NCI-H146 treated with DMSO at 0.1 percent for 48 hours (cell line): ENCODE data around the gene WDR70.
"Not testable (repeated sequence)": the region's sequence is repeated elsewhere in the genome, so short reads cannot be mapped to it uniquely, and the experiment has no call there.

Experiments used
- DNase-seq: peaks from one replicate; lab custom pipeline; 2025; ENCODE audit not compliant: unreplicated experiment; lab: John Stamatoyannopoulos, UW

Gene WDR70

GRCh38 chr5:37742111-37742510, 363.0 kb downstream of the WDR70 start:
- DNase-seq = no peak

DNA sequence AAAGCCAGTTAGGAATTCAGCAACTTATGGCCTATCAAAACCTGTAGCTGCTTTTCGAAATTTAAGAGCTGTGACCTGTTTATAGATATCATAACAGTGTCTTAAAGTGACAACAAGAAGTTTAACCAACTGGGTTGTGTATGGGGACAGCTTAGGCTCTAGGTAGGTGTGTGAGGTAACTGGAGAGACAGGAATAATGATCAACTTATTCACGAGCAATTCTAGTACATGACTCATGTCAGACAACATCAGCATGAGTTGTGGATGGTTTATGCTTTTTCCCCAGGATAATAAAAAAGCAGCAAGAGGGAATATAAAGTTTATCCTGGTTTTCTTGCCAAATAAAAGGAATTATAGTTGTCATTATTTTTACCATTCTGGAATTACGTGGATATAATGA, 372.1 kb downstream of the WDR70 start:
- no peak for DNase-seq

- DNase-seq = no peak
Measured at GRCh38 chr5:37754976-37755375, 375.9 kb downstream of the WDR70 start.

GRCh38 chr5:37755581-37755980, 376.5 kb downstream of the WDR70 start:
- DNase-seq = no peak

DNA sequence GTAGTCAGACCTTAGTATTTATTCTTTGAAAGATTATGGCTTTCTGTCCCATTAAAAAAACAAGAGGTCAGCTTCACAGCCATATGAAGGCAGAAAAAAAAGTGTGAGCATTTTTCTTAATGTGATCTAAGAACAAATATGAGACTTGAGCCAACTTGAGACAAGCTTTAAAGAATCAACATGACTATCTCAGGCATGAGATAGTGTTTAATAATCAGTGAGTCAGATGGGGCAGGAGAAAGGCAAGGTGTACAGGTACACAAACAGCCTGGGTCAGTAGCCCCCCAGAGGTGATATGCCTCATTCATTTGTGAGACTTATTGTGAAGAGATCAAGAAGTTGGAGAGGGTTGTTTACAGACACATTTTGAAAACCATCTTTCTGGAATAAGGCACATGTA, 377.1 kb downstream of the WDR70 start:
- no peak for DNase-seq

DNA sequence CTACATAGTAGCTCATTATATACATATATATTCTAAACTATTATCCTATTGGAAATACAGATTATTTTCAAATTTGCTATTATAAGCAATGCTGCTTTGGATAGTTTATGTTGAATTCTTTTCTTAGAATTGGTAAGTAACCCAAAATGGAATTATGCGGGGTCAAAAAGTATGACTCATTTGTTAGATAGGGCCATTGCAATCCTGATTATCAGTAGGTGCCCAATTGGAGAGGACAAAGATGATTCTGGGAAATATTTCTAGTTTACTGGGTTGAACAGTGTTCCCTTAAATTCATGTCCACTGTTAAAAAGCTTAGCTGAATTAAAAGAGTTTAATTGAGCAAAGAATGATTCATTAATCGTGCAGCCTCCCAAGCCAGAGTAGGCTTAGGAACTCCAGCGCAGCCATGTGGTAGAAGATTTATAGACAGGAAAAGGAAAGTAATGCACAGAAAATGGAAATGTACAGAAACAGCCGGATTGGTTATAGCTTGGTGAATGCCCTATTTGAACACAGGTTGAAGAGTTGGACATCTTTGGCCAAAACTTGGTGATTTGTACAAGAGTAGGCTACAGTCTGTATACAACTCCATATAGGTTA, 379.0 kb downstream of the WDR70 start:
- DNase-seq = no peak

DNA sequence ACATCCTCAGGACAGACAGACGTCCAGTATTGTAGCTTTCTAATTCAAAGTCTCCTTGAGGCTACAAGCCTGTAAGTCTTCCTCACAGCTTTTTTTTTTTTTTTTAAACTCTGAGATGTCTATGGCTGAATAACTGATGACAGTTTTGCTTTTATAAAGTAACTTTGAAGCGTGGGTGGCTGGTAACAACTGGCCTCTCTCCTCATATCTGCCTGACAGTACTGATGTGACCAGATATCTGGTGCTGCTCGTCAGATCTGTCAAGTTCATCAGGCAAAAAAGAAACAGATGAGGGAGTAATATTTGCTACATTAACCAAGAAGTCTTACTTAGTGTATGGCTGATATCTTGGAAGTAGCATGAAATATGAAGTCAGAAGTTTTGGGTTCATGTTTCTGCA, 388.1 kb downstream of the WDR70 start:
- no peak for DNase-seq

DNA sequence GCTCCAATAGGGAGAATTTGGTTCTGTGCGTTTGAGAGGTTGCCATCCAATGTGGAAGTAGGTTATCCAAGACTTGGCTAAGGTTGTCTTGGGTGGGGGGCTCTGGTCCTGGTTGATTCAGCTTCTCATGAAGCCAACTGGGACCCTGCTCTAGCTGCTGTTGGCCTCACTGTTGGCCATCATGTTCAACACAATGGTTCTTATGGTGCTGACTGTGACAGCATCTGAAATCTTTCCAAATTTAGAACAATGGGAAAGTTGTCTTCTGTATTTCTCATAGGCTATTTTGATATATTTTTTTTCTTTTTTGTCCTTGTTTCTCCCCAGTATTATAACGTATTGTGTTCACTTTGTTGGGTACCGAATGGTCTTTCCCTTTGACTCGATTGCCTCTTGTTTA, 388.8 kb downstream of the WDR70 start:
- DNase-seq = no peak

DNA sequence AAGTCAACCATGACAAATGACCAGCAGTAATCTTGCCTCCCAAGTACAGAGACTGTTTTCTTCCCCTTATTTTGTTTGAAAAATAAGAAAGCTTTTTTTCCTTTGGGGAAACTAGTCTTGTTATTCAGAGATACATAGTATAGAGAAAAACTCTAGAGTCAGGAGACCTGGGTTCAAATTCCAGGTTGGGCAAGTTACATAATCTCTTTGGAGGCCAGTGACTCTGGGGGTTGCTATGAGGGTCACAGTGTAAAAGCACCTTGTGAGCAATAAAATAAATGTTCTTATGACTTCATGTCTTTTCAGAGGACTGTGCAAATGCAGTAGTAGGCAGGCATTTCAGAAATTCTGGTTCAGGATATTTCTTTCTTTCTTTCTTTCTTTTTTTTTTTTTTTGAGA, 389.3 kb downstream of the WDR70 start:
- DNase-seq = no peak

- no peak for DNase-seq
Measured at GRCh38 chr5:37769108-37769507, 390.0 kb downstream of the WDR70 start.

DNA sequence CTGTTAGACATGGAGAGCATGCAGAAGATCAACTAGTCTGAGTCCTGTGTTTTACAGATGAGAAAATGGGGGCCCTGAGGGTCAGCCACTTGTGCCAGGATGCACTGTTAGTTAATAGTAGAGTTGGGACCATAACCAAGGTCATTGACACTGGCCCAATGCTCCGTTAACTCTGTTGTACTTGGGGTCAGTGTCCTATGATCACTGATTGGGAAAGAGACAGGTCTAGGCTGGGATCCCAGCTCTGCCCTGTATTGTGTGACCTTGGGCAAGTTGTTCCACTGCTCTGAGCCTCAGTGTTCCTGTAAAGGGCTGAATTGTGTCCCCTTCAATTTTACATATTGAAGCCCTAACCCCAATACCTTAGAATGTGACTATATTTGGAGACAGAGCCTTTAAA, 390.7 kb downstream of the WDR70 start:
- no peak for DNase-seq

DNA sequence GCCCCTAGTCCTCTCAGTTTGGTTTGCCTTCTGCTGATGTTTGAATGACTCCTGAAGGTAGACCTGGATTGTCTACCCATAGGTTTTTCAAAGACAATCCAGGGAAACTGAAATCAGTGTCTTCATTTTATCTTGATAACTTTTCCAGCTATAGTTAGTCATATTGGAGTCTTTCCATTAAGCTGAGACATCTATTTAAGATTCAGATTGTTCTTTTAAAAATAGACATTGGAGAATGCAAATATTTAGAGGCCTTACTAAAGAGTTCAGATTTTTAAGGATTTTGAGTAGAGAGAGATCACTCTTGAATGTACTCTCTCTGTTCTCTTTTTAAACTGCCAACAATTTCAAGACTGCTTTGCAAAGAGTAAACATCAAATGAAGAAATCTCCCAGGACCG, 391.7 kb downstream of the WDR70 start:
- DNase-seq = no peak

GRCh38 chr5:37771203-37771611, 392.1 kb downstream of the WDR70 start:
- DNase-seq = no peak

- no peak for DNase-seq
Measured at GRCh38 chr5:37771731-37772130, 392.6 kb downstream of the WDR70 start.

DNA sequence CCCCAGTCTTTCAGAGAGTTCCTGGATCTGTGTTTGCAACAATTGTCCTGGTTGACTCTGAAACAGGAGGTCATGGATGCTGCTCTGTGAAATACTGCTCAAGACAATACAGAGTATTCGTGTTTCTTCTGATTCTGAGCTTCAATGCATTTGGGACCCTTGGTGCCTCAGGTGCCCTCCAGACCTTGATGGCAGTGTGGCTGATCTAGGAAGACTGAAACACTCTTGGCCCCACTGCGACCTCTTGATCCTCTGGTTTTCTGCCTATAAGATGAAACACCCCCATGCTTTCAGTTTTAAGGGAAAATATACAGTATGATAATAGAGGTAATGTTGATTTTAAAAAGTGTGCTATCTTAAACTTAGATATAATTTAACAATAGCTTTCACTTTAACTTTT, 393.1 kb downstream of the WDR70 start:
- DNase-seq = no peak

DNA sequence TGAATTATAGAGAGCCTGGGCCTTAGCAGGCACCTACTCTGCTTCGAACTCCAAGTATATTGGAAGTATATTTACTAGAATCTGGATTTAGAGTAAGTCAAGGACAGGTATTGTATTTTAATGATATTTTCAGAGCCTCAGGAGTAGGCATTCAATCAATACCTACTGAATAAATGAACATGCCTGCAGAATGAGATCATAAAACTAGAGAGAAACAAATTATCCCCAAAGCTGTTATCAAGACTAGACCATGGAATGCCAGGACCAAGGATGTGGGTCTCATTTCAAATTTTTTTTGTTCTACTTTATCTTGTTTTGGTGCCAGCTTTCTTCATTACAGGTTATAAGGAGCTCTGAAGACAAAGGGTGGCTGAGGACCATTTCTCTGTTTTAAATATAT, 394.7 kb downstream of the WDR70 start:
- DNase-seq = no peak

DNA sequence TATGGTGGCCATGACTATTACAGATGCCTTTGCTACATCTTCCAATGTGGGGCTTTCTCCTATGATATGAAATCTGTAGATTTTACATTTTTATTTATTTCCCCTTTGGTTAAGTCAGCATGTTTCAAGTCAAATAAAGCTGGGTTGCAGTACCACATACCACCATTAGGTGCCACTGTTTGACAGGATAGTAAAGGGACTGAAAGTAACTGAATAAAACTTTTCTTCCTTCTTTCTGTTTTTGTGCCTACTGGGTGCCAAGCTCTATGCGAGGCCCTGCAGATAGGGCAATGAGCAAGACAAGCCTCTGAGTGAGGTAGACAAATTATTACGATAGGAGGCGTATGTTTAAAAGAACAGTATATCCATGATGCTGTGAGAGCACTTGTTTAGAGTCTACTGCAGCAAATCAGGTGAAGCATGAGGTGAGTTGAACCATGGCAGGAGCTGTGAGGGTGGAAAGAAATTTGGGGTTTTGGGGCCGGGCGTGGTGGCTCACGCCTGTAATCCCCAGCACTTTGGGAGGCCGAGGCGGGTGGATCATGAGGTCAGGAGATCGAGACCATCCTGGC, 395.9 kb downstream of the WDR70 start:
- no peak for DNase-seq

DNA sequence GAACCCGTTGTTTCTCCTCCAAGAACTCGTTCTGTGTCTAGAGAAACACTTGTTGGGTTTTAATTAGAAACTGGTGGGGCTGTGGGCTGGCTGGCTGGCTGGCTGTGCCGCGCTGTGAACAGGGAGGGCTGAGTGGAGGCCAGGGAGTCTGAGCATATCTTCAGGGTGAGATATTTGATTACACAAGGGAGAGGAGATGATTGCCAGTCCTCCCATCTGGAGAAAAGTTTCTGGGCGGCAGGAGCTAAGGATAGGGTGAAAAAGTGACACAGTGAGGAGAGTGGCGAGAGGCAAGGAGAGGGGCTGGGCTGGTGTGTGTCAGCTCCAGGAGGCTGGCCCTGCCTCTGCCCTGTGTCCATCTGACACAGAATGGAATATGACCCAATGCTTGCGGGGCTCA, 397.7 kb downstream of the WDR70 start:
- no peak for DNase-seq

DNA sequence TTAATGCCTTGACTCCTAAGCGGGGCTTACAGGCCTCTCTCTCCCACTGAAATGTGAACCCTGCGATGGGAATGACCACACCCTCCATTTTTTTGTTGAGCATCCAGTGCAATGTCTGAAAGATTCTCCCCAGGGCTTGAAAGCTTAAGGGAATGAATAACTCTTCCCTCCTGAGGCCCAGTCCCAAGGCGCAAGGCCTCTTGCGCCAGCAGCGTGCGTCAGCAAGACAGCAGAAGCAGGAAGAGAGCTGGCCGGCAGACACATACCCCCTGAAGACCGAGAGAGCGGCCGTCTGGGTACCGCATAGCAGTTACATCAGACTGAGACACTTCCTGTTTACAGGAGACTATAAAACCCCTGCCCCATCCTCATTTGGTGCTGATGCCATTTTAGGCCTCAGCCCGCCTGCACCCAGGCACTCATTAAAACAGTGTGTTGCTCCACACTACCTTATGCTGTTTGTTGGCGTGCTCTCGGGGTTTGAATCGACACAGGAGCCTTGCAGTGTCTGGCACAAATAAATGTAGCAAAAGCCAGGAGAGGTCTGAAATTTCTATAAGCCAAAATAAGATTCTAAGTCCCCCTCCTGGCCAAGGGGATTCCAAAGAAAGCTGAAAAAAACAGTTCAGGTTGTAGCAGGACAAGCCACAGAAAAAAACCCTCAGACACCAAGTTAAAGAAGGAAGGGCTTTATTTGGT, 398.5 kb downstream of the WDR70 start:
- no peak for DNase-seq

GRCh38 chr5:37781409-37781808, 402.3 kb downstream of the WDR70 start:
- not testable (repeated sequence) for DNase-seq

DNA sequence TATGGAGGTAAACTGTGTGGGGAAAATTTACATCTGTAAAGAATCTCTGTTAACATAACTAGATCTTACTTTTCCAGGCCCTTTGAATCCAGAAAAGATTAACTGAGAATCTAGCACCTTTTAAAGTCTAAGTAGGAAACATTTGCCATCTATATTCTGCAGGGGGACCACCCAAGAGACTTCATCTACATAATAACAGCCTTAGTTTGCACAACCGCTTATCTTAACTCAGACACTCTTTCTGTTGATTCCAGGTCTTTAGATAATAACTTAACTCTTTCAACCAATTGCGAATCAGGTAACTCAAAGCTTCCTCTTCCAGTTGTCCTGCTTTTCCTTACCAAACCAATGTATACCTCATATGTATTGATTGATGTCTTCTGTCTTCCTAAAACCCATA, 407.3 kb downstream of the WDR70 start:
- no peak for DNase-seq

DNA sequence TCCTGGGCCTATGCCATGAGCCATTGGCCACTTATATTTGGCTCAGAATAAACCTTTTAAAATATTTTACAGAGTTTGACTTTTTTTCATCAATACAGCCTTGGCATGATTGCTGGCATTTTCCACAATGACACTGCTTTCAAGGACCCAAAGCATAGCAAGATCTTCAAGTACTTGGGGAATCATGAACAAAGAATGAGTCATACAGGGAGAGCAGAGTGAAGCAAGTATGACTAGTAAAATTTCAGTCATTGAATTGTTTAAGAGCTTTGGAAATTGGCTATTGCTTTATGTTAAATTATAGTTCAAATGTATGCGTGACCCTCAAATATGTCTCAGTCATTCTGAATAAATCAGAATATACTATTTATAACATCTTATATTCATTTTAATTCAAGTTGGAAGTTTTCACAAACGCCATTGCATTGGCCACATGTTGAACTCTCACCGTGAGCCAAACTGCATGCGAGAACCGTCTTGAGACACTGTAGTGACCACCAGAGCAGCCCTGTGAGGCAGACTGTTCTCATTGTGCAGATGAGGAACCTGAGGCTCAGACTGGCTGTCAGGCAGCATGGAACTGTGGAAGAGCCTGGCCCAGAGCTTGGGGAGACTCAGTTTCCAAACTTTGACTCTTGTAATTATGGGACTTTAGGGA, 407.9 kb downstream of the WDR70 start:
- no peak for DNase-seq
